SK-N-MC (cell line): ENCODE data around the gene LNX1.

ENCODE experiments used
- DNase-seq: peaks from one replicate; pipeline ENCODE4 v3.0.0-alpha.2; 2011; ENCODE audit warnings: low read depth, low spot score
- H3K27ac ChIP-seq: fragments of 200-600 bp; sonication (generic); 2 replicates; pipeline ENCODE4 v1.5.1; 2016; ENCODE audit warnings: mixed run types
- H3K36me3 ChIP-seq: fragments of 200-600 bp; sonication (generic); 2 replicates; pipeline ENCODE4 v1.6.1; 2017; ENCODE audit warnings: antibody characterized with exemption, low read length, mixed read lengths; ENCODE audit not compliant: insufficient read depth
- H3K4me3 ChIP-seq: fragments of 200-600 bp; sonication (generic); 2 replicates; pipeline ENCODE4 v1.5.1; 2016
- H3K9ac ChIP-seq: fragments of 200-600 bp; sonication (generic); 2 replicates; pipeline ENCODE4 v1.8.0; 2017; ENCODE audit warnings: mixed run types, mixed read lengths; ENCODE audit not compliant: insufficient read length
- H3K9me3 ChIP-seq: fragments of 200-600 bp; sonication (generic); 2 replicates; pipeline ENCODE4 v1.6.1; 2017; ENCODE audit warnings: low read depth, mild to moderate bottlenecking, antibody characterized with exemption, low read length, moderate library complexity, mixed read lengths
- EZH2 ChIP-seq: fragments of 200-600 bp; sonication (generic); IDR thresholded peaks from one replicate; pipeline ENCODE4 v1.6.1; 2017; ENCODE audit warnings: antibody characterized with exemption
- FOXP2 ChIP-seq: optimal IDR thresholded peaks from 2 replicates; pipeline ENCODE3; 2011; ENCODE audit warnings: mild to moderate bottlenecking, moderate library complexity; ENCODE audit not compliant: insufficient read depth; ENCODE audit errors: extremely low read length, control extremely low read depth
- POLR2AphosphoS5 ChIP-seq: IDR thresholded peaks from 2 replicates; pipeline ENCODE4 v1.6.1; 2012; ENCODE audit warnings: mild to moderate bottlenecking, low read depth, low read length, borderline replicate concordance

The LNX1 gene

GRCh38 chr4:53625888-53626287 is 34.6 kb upstream of the LNX1 start:
- no peak overlapping the region for H3K27ac ChIP-seq
- TF ChIP-seq POLR2AphosphoS5 (no peak), EZH2 (no peak), FOXP2 (no peak)
- no peaks in the 10 kb centered on the region for H3K9me3 ChIP-seq
- no peak for DNase-seq
- no peaks in the 10 kb centered on the region for H3K36me3 ChIP-seq
- no peak overlapping the region for H3K9ac ChIP-seq
- no peak overlapping the region for H3K4me3 ChIP-seq

GRCh38 chr4:53622739-53623151 is 31.5 kb upstream of the LNX1 start:
- no peak for TF ChIP-seq FOXP2
- TF ChIP-seq POLR2AphosphoS5 = no peak
- TF ChIP-seq EZH2 = no peak
- Histone ChIP-seq H3K36me3 (no peaks in the 10 kb centered on the region), H3K27ac (no peak overlapping the region), H3K9ac (no peak overlapping the region), H3K4me3 (no peak overlapping the region), H3K9me3 (no peaks in the 10 kb centered on the region)
- no peak for DNase-seq

DNA sequence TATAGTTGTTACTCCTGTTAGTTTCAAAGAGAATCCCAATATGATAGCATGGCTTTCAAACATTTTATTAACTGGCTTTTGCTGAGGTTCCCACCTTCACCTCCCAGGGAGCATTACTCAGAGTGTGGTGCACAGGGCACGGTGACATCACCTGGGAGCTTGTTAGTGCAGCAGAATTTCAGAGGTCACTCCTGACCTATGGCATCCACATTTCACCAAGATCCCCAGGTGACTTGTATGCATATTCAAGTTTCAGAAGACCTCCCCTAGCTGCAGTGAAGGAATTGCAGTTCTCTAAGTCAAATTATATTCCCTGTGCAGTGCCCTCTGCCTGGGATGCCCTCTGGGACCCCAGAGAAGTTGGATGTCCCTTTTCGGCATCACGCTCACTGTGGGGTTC is 29.7 kb upstream of the LNX1 start:
- Histone ChIP-seq H3K27ac (no peak overlapping the region), H3K9ac (no peak overlapping the region), H3K36me3 (no peaks in the 10 kb centered on the region), H3K4me3 (no peak overlapping the region), H3K9me3 (no peaks in the 10 kb centered on the region)
- TF ChIP-seq EZH2 (no peak), FOXP2 (no peak), POLR2AphosphoS5 (no peak)
- no peak for DNase-seq

GRCh38 chr4:53619431-53619830 is 28.1 kb upstream of the LNX1 start:
- no peak overlapping the region for H3K27ac ChIP-seq

DNA sequence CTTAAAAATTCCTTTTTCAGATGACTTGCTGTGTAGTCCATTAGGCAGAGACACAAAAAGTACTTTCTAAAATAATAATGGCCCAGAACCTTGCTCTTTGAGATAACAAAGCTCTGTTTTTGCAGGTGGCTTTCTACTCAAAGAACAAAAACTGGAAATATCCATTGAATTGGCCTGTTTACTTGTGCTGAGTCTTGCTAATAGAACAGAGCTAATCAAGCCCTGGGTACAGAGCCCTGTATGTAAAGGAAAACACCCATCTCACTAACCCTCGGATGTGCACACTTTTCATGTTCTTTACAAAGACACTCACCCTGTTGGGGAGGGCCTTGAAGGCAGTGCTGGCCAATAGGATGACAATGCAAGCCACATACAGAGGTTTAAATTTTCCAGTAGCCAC is 27.0 kb upstream of the LNX1 start:
- TF ChIP-seq EZH2 = no peak
- no peak for TF ChIP-seq FOXP2
- TF ChIP-seq POLR2AphosphoS5 = no peak
- DNase-seq = no peak
- Histone ChIP-seq H3K36me3 (no peaks in the 10 kb centered on the region), H3K27ac (no peak overlapping the region), H3K9me3 (no peaks in the 10 kb centered on the region), H3K4me3 (no peak overlapping the region), H3K9ac (no peak overlapping the region)

More at GRCh38 chr4:53619431-53619830, 28.1 kb upstream of the LNX1 start:
- Histone ChIP-seq H3K9me3 (no peaks in the 10 kb centered on the region), H3K4me3 (no peak overlapping the region), H3K9ac (no peak overlapping the region), H3K36me3 (no peaks in the 10 kb centered on the region)
- no peak for TF ChIP-seq POLR2AphosphoS5
- no peak for TF ChIP-seq FOXP2
- no peak for TF ChIP-seq EZH2
- DNase-seq = no peak

DNA sequence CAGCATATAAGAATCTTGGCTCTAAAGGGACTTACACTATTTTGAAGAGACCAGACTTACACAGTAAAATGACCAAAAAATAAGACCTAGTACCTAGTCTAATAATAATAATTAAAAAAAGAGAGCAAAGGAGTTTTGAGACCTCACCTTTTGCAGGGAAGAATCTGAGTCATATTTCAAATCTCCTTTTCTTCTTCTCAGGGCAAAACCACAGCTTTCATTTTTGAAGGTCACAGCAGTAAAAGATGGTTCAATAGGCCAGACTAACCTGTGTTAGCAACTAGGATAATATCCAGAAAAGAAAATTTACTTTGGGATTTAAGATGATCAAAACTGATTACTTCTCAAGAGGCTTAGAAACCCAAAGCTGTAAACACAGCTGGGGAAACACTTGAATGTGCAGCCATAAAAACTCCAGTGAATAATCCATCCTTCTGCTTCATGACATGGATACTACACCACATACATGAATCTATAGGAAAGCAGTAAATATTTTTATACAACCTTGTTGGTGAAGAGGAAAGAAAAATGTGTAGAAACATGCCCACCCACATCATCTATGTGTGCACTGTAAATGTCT is 25.9 kb upstream of the LNX1 start:
- Histone ChIP-seq H3K27ac (no peak overlapping the region), H3K9me3 (no peaks in the 10 kb centered on the region), H3K36me3 (no peaks in the 10 kb centered on the region), H3K4me3 (no peak overlapping the region), H3K9ac (no peak overlapping the region)
- TF ChIP-seq FOXP2 (no peak), EZH2 (no peak), POLR2AphosphoS5 (no peak)
- DNase-seq = no peak

DNA sequence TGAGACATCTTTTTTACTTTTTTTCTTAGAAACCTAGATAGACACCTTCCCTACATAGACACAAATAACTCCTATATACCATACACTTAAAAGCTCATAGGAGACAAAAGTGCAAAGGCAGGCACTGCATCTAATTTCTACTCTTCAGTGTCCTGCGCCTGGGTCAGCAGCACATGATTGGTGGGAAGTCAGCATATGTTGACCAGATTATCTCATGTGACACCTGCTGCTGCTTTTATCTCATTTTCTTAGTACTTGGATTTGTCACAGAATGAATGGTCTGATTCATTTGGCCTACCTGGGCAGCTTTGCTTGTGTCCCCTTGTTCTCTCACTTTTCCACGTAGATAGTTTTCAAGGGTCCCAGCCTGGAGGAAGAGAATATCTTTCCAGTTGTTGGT is 24.9 kb upstream of the LNX1 start:
- DNase-seq = no peak
- TF ChIP-seq EZH2 (no peak), FOXP2 (no peak), POLR2AphosphoS5 (no peak)
- H3K9me3 ChIP-seq = no peaks in the 10 kb centered on the region
- no peak overlapping the region for H3K27ac ChIP-seq
- H3K4me3 ChIP-seq = no peak overlapping the region
- no peaks in the 10 kb centered on the region for H3K36me3 ChIP-seq
- no peak overlapping the region for H3K9ac ChIP-seq

GRCh38 chr4:53614591-53614990 is 23.3 kb upstream of the LNX1 start:
- no peak overlapping the region for H3K9ac ChIP-seq
- no peak for TF ChIP-seq EZH2
- no peak for TF ChIP-seq POLR2AphosphoS5
- no peak for TF ChIP-seq FOXP2
- DNase-seq = no peak
- no peak overlapping the region for H3K27ac ChIP-seq
- H3K9me3 ChIP-seq = no peaks in the 10 kb centered on the region
- no peak overlapping the region for H3K4me3 ChIP-seq
- H3K36me3 ChIP-seq = no peaks in the 10 kb centered on the region

DNA sequence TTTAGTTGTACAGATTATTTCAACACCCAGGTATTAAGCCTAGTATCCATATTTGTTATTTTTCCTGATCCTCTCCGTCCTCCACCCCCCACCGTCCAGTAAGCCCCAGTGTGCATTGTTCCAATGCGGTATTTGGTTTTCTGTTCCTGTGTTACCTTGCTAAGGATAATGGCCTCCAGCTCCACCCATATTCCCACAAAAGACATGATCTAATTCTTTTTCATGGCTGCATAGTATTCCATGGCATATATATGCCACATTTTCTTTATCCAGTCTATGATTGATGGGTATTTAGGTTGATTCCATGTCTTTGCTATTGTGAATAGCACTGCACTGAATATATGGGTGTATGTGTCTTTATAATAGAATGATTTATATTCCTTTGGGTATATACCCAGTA is 22.1 kb upstream of the LNX1 start:
- DNase-seq = no peak
- no peaks in the 10 kb centered on the region for H3K36me3 ChIP-seq
- H3K4me3 ChIP-seq = no peak overlapping the region
- no peaks in the 10 kb centered on the region for H3K9me3 ChIP-seq
- no peak overlapping the region for H3K9ac ChIP-seq
- TF ChIP-seq FOXP2 (no peak), EZH2 (no peak), POLR2AphosphoS5 (no peak)
- H3K27ac ChIP-seq = no peak overlapping the region
